GM18951 (cell line): ENCODE data around the gene KLHL4.
"Not testable (repeated sequence)": the region's sequence is repeated elsewhere in the genome, so short reads cannot be mapped to it uniquely, and the experiment has no call there.

Experiments used
- POLR2A ChIP-seq: IDR thresholded peaks from 4 replicates; pipeline ENCODE4 v1.6.1; 2011; ENCODE audit warnings: mild to moderate bottlenecking; ENCODE audit not compliant: insufficient read length, insufficient read depth; ENCODE audit errors: extremely low read depth
- in situ Hi-C: fragments of 300-500 bp; cut with MboI; formaldehyde crosslinking; loops from one replicate; pipeline ENCODE4 v1.12.0; 2022; ENCODE audit warnings: low sequenced_read_pairs, mixed read lengths, inconsistent platforms; ENCODE audit not compliant: unreplicated experiment

The KLHL4 gene

DNA sequence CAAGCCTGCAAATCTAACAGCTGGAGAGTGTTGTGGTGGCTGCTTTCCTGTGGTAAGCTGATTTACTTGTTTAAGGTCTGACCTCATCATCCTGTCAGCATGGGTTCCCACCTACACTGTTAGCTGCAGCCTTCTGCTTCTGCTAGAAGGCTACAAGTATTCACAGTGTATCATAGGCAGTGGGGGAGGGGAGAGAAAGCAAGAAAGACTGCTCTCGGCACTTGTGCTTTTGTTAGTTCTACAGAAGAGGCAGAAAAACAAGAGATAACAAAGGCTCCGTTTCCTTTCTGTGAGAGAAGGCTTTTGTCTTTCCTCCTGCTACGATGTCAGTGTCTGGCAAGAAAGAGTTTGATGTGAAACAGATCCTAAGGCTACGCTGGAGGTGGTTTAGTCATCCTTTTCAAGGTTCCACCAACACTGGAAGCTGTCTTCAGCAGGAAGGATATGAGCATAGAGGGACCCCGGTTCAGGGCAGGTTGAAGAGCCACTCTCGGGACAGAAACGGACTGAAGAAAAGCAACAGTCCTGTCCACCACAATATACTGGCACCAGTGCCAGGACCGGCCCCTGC lies at the start of gene KLHL4:
KLHL4 (plus strand) TSS at position 232 of the 571 bp plus-strand sequence; CDS start at position 324, 92 bp downstream.
- in situ Hi-C loops: no loop called here
- TF ChIP-seq POLR2A: no peak

DNA sequence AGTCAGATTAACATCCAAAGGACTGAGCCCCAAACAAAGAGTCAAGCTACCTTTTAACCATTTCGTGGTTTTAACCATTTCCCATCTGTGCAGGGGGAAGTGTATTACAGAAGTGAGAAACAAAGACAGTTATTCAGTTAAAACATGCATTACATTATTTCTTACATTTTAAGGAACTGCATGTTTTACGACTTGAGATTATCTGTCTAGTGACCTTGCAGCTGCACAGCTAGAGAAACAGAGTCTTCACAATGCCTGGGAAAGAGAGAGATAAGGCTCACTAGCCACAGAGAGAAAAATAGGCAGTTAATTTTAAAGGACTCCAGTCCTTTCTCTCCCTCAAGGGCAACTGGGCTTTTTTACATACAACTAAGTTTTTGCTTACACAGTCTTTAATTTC lies 48.7 kb upstream of the KLHL4 start:
- in situ Hi-C loops: no loop called here
- TF ChIP-seq POLR2A: no peak

DNA sequence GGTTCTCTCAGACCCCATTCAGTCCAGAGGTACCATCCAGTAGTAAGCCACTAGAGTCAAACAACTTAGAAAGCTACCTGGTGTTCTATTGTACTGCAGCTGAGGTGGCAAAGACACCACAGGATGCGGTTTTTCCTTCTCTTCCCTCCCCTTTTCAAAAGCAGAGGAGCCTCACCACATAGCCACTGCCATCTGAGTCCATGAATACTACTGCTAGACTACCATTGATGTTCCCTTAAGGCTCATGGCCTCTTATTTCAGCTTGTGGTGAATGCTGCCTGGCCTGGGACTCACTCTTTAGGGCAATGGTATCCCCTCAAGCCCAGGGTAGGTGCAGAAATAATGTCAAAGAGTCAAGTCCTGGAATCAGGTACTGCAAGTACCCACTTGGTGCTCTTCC lies 41.8 kb upstream of the KLHL4 start:
- in situ Hi-C loops: no loop called here
- no peak for TF ChIP-seq POLR2A

DNA sequence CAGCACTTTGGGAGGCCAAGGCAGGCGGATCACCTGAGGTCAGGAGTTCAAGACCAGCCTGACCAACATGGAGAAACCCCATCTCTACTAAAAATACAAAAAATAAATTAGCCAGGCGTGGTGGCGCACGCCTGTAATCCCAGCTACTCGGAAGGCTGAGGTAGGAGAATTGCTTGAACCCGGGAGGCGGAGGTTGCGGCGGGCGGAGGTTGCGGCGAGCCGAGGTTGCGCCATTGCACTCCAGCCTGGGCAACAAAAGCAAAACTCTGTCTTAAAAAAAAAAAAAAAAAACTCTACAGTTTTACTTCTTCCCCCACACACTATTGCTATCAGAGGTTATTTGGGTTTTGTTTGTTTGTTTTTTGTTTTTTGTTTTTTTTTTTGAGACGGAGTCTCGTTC lies 38.9 kb upstream of the KLHL4 start:
- in situ Hi-C loops: not testable (repeated sequence)

GRCh38 chrX:87489071-87489470 lies 28.5 kb upstream of the KLHL4 start:
- in situ Hi-C loops: no loop called here
- TF ChIP-seq POLR2A: no peak

DNA sequence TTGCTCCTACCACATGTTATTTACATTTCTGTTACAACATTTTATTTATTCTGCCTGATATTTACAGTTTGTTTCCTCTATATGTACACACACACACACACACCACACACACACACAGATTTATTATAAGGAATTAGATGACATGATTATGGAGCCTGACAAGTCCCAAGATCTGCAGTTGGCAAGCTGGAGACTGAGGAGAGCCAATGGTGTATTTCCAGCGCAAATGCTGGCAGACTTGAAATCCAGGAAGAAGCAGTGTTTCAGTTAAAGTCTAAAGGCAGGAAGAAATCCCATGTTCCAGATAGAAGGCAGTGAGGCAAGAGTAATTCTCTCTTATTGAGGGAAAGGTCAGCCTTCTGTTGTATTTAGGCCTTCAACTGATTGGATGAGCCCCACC lies 1.8 kb upstream of the KLHL4 start:
- in situ Hi-C loops: no loop called here
- no peak for TF ChIP-seq POLR2A

- in situ Hi-C loops: no loop called here
- TF ChIP-seq POLR2A: no peak
Measured at GRCh38 chrX:87516717-87517121, 883 bp upstream of the KLHL4 start.

- in situ Hi-C loops: no loop called here
- TF ChIP-seq POLR2A: no peak
Measured at GRCh38 chrX:87518504-87518903, 902 bp downstream of the KLHL4 start.

- in situ Hi-C loops: no loop called here
- no peak for TF ChIP-seq POLR2A
Measured at GRCh38 chrX:87525771-87526229, 8.2 kb downstream of the KLHL4 start.

- TF ChIP-seq POLR2A: no peak
Measured at GRCh38 chrX:87526281-87526680, 8.7 kb downstream of the KLHL4 start.

DNA sequence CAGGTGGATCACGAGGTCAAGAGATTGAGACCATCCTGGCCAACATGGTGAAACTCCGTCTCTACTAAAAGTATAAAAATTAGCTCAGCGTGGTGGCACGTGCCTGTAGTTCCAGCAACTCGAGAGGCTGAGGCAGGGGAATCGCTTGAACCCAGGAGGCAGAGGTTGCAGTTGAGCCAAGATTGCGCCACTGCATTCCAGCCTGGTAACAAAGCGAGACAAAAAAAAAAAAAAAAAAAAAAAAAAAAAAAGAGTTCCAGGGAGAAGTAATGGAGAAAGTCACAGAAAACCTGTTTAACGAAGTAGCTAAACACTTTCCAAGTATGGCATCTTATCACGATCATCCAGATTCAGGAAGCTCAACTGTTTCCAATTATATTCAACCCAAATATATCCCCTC lies 10.9 kb downstream of the KLHL4 start:
- TF ChIP-seq POLR2A: no peak
- in situ Hi-C loops: no loop called here

More at GRCh38 chrX:87526281-87526680, 8.7 kb downstream of the KLHL4 start:
- in situ Hi-C loops: no loop called here

GRCh38 chrX:87571964-87572363 lies 54.4 kb downstream of the KLHL4 start:
- TF ChIP-seq POLR2A: no peak
- in situ Hi-C loops: no loop called here

DNA sequence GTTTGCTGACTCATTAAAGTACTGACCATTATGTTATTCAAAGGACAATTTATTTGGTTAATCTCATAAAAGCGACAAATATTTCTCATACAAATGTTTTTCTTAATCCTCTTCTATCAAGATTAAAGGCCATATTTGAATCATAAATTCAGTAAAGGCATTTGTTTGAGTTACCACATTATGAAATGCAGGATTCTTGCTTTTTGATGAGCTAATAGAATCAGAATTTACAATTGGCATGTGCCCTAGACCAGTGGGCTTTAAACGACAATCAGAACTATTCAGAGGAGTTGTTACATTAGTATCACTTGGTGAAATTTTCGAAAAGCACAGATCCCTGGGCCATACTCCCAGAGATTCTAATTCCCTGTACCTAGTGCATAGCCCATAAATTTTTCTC lies 55.3 kb downstream of the KLHL4 start:
- in situ Hi-C loops: no loop called here
- TF ChIP-seq POLR2A: no peak

GRCh38 chrX:87578978-87579377 lies 61.4 kb downstream of the KLHL4 start:
- no peak for TF ChIP-seq POLR2A
- in situ Hi-C loops: no loop called here

DNA sequence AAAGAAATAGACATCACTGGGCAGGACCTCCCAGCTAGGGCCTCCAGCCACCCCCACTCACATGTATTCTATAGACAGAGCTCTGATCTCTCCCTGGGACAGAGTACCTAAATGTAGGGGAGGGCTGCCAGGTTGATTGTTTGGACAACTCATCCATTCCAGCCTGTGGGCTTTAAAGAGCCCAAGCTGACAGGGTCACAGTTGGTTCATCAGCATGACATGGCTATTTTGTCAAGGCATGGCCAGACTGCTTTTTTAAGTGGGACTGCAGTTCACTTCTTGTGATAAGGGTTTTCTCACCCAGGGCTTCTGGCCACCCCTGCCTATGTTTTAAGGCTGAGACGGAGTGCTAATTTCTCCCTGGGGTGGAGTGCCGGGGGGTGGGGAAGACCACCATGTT lies 63.3 kb downstream of the KLHL4 start:
- TF ChIP-seq POLR2A: no peak
- in situ Hi-C loops: no loop called here
